Transverse colon (tissue), 4 donors: ENCODE results near the gene ZBTB4. TPM values are rescaled to one million over a fixed set of nuclear protein-coding genes. Genes with fewer than 3 reads are reported as not detected.
"Not testable (repeated sequence)": the region's sequence is repeated elsewhere in the genome, so short reads cannot be mapped to it uniquely, and the experiment has no call there.

Experiments
- DNase-seq: peaks from one replicate; pipeline ENCODE4 v3.0.0-alpha.2; 2019
- H3K27ac ChIP-seq, 4 donors: fragments of 200-600 bp; sonication (generic); 2 replicates each; pipeline ENCODE4 v1.5.1; 2016 to 2018; ENCODE audit warnings: inconsistent platforms in 4 of 4
- H3K27me3 ChIP-seq: fragments of 200-600 bp; sonication (generic); 2 replicates; pipeline ENCODE4 v1.5.1; 2017; ENCODE audit warnings: inconsistent platforms
- H3K36me3 ChIP-seq, 4 donors: fragments of 200-600 bp; sonication (generic); 2 replicates each; pipeline ENCODE4 v1.5.1; 2017 to 2019; ENCODE audit warnings: inconsistent platforms in 4 of 4
- H3K4me1 ChIP-seq, 4 donors: fragments of 200-600 bp; sonication (generic); 2 replicates each; pipeline ENCODE4 v1.5.1; 2017 to 2020; ENCODE audit warnings: inconsistent platforms in 4 of 4
- H3K4me3 ChIP-seq, 4 donors: fragments of 200-600 bp; sonication (generic); 1 replicate in 1 of 4; 2 replicates in 3 of 4; pipeline versions ENCODE4 v1.5.1 to v1.6.1; 2017 to 2019; ENCODE audit warnings: inconsistent platforms in 4 of 4
- H3K9me3 ChIP-seq, 2 donors: fragments of 200-600 bp; sonication (generic); 2 replicates each; pipeline ENCODE4 v1.5.1; 2017 to 2019; ENCODE audit warnings: inconsistent platforms in 2 of 2
- CTCF ChIP-seq, 5 experiments: fragments of 200-600 bp in 3 of 5; fragments of 450-650 bp in 2 of 5; sonication (generic) in 3 of 5; IDR thresholded peaks; 1 replicate in 2 of 5; 2 replicates in 3 of 5; pipeline ENCODE4 v1.5.1; 2016 to 2017; ENCODE audit warnings: antibody characterized with exemption in 5 of 5, inconsistent platforms in 3 of 5, mild to moderate bottlenecking in 2 of 5, moderate library complexity in 1 of 5
- EP300 ChIP-seq: sonication (generic); formaldehyde crosslinking; IDR thresholded peaks from one replicate; pipeline ENCODE4 v1.6.1; 2017; ENCODE audit warnings: antibody characterized with exemption, low read depth
- POLR2A ChIP-seq: fragments of 450-650 bp; IDR thresholded peaks from one replicate; pipeline ENCODE4 v1.6.1; 2016; ENCODE audit warnings: antibody characterized with exemption, mild to moderate bottlenecking, moderate library complexity
- POLR2AphosphoS5 ChIP-seq, 3 donors: sonication (generic); formaldehyde crosslinking; IDR thresholded peaks; one replicate each; pipeline ENCODE4 v1.6.1; 2016; ENCODE audit warnings: antibody characterized with exemption in 3 of 3
- WGBS, 2 donors: methylation state at CpG; one replicate each; pipeline ENCODE4 v1.1.5; 2018; ENCODE audit warnings: low coverage in 1 of 2; 5-methylcytosine and 5-hydroxymethylcytosine counted together
- in situ Hi-C, 4 donors: fragments of 200-750 bp; cut with MboI; loops; one replicate each; pipeline versions ENCODE4 v1.15.0 to v1.15.1; 2017; ENCODE audit warnings: low sequenced_read_pairs in 3 of 4, low pct_ligation_motif_present in 1 of 4, low pct_unique_long_range_greater_than_20kb in 1 of 4
- intact Hi-C: fragments of 100-400 bp; cut with DNase I; formaldehyde crosslinking; loops from one replicate; pipeline ENCODE4 v1.15.1; 2023; ENCODE audit warnings: low total_unique reads
- total RNA-seq, 4 donors: library from RNA; depleted of rRNA; stranded (reverse); fragments of >200 nt; gene quantifications; one replicate each; pipeline ENCODE4 v1.1.0, GENCODE V29; 2016

Gene ZBTB4
- total RNA-seq, 4 donors from 2014 or later = 18.3 to 48.6 (median 23.2) TPM

- Histone ChIP-seq H3K9me3 (no peaks in the 10 kb centered on the region), H3K4me1 (peaks cover 17 to 43% (median 30%) of the 10 kb centered on the region in 4 donors), H3K4me3 (no peak overlapping the region), H3K27ac (peak overlapping the region; percentile 95 to 100 (median 99)), H3K27me3 (no peaks in the 10 kb centered on the region), H3K36me3 (no peaks in the 10 kb centered on the region)
- WGBS, 2 donors = 28 to 38% methylated on average over 2 to 3 of the region's 3 CpGs
- TF ChIP-seq POLR2A (no peak), EP300 (no peak), CTCF (IDR thresholded peaks at IDR 0.05) (no peak), POLR2AphosphoS5 (IDR thresholded peaks at IDR 0.05) (no peak)
- intact Hi-C loops (no loop called here), in situ Hi-C loops (no loop called here)
- DNase-seq = no peak
Observed at GRCh38 chr17:7476494-7476893, 2.9 kb downstream of the ZBTB4 start.

GRCh38 chr17:7475764-7476422, 3.5 kb downstream of the ZBTB4 start:
- Histone ChIP-seq H3K36me3 (no peaks in the 10 kb centered on the region), H3K27me3 (no peaks in the 10 kb centered on the region), H3K9me3 (no peaks in the 10 kb centered on the region), H3K27ac (peak overlapping the region; percentile 95 to 100 (median 99)), H3K4me3 (no peak overlapping the region), H3K4me1 (peaks cover 17 to 43% (median 30%) of the 10 kb centered on the region in 4 donors)
- peak; percentile 36 to 64 (median 57) for TF ChIP-seq POLR2AphosphoS5 (IDR thresholded peaks at IDR 0.05)
- TF ChIP-seq POLR2A = no peak
- TF ChIP-seq CTCF (IDR thresholded peaks at IDR 0.05) = no peak
- intact Hi-C loops (no loop called here), in situ Hi-C loops (no loop called here)
- WGBS, 2 donors = 66 to 73% methylated on average over 12 to 15 of the region's 15 CpGs
- DNase-seq = peak; percentile 43

DNA sequence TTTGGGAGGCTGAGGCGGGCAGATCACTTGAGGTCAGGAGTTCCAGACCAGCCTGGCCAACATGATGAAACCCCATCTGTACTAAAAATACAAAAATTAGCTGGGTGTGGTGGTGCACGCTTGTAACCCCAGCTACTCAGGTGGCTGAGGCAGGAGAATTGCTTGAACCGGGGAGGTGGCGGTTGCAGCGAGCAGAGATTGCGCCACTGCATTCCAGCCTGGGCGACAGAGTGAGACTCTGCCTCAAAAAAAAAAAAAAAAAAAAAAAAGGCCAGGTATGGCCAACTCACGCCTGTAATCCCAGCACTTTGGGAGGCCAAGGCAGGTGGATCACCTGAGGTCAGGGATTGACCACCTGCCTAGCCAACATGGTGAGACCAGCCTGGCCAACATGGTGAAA, 4.7 kb downstream of the ZBTB4 start:
- H3K4me1 ChIP-seq = peaks cover 13 to 38% (median 25%) of the 10 kb centered on the region in 4 donors
- H3K9me3 ChIP-seq, in situ Hi-C loops, H3K36me3 ChIP-seq, H3K4me3 ChIP-seq, DNase-seq, intact Hi-C loops, H3K27me3 ChIP-seq: not testable (repeated sequence)
- 90 to 100% methylated on average over 1 to 8 of the region's 8 CpGs for WGBS, 2 donors
- peak overlapping the region in 3 of 4 donors; percentile 95 to 100 (median 99) for H3K27ac ChIP-seq

- H3K27ac ChIP-seq = no peak overlapping the region
- H3K36me3 ChIP-seq = no peaks in the 10 kb centered on the region
- H3K4me3 ChIP-seq = no peak overlapping the region
- in situ Hi-C loops (no loop called here), intact Hi-C loops (no loop called here)
- no peaks in the 10 kb centered on the region for H3K9me3 ChIP-seq
- WGBS, 2 donors = 83 to 90% methylated on average over 2 of the region's 2 CpGs
- TF ChIP-seq POLR2AphosphoS5 (IDR thresholded peaks at IDR 0.05) = no peak
- no peak for TF ChIP-seq POLR2A
- no peak for TF ChIP-seq EP300
- TF ChIP-seq CTCF (IDR thresholded peaks at IDR 0.05) = no peak
- H3K27me3 ChIP-seq = no peaks in the 10 kb centered on the region
- DNase-seq = no peak
- peaks cover 13 to 34% (median 20%) of the 10 kb centered on the region in 4 donors for H3K4me1 ChIP-seq
Observed at GRCh38 chr17:7471729-7472128, 7.7 kb downstream of the ZBTB4 start.

DNA sequence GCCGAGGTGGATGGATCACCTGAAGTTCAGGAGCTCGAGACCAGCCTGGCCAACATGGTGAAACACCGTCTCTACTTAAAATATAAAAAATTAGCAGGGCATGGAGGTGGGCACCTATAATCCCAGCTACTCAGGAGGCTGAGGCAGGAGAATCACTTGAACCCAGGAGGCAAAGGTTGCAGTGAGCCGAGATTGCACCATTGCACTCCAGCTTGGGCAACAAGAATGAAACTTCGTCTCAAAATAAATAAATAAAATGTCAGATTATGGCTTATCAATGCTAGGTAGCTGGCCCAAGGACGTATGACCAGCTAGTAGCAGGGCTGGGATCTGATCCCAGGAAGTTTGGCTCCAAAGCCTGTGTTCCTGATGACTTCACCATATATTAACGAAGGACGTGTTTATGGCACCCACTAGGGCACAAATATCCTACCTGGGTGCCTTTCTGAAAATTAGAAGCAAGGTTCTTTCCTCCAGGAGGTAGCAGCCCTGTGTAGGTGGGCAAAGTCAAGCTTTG, 8.9 kb downstream of the ZBTB4 start:
- 79% methylated on average over 8 of the region's 8 CpGs; no CpG with 5 or more reads in 1 of the 2 donors for WGBS, 2 donors
- H3K4me1 ChIP-seq = peaks cover 2 to 28% (median 11%) of the 10 kb centered on the region in 4 donors
- H3K27ac ChIP-seq, H3K36me3 ChIP-seq, H3K27me3 ChIP-seq, intact Hi-C loops, H3K9me3 ChIP-seq, H3K4me3 ChIP-seq, DNase-seq, in situ Hi-C loops: not testable (repeated sequence)

- peaks cover 0 to 22% (median 9%) of the 10 kb centered on the region in 4 donors for H3K4me1 ChIP-seq
- in situ Hi-C loops, H3K27me3 ChIP-seq, intact Hi-C loops, H3K36me3 ChIP-seq, DNase-seq, H3K27ac ChIP-seq, H3K4me3 ChIP-seq, H3K9me3 ChIP-seq: not testable (repeated sequence)
- 86 to 93% methylated on average over 10 to 12 of the region's 12 CpGs for WGBS, 2 donors
Observed at GRCh38 chr17:7469843-7470242, 9.6 kb downstream of the ZBTB4 start.
